ENCODE data around the gene IRF2. TPM values are rescaled to one million over a fixed set of nuclear protein-coding genes. Genes with fewer than 3 reads are reported as not detected.
"Not testable (repeated sequence)": the region's sequence is repeated elsewhere in the genome, so short reads cannot be mapped to it uniquely, and the experiment has no call there.

The IRF2 gene
- total RNA-seq, 1 donor = 43.8 TPM

- H3K9me3 ChIP-seq (ENCODE audit: low read depth, low read length) = no peaks in the 10 kb centered on the region
- no peak overlapping the region for H3K4me3 ChIP-seq (ENCODE audit: insufficient read depth, low read length)
- no peak overlapping the region for H3K4me2 ChIP-seq (ENCODE audit: insufficient read depth, low read length)
- H3K4me1 ChIP-seq (ENCODE audit: insufficient read depth, low read length) = peaks cover 13% of the 10 kb centered on the region
- no peak overlapping the region for H3K27ac ChIP-seq (ENCODE audit: low read depth, low read length)
- no peaks in the 10 kb centered on the region for H3K27me3 ChIP-seq (ENCODE audit: insufficient read depth, low read length)
- TF ChIP-seq CTCF (IDR thresholded peaks at IDR 0.05; ENCODE audit: extremely low read depth, low read depth, low read length) = no peak
- DNase-seq (ENCODE audit: insufficient read length, low spot score, missing footprints) = no peak
- H3K79me2 ChIP-seq (ENCODE audit: insufficient read depth, low read length) = no peaks in the 10 kb centered on the region
- H4K20me1 ChIP-seq (ENCODE audit: insufficient read depth, low read length) = no peaks in the 10 kb centered on the region
- H2AFZ ChIP-seq (ENCODE audit: low read length) = no peak overlapping the region
- no peaks in the 10 kb centered on the region for H3K36me3 ChIP-seq (ENCODE audit: insufficient read depth, low read length)
These were observed 132.0 kb downstream of the IRF2 start for GRCh38 chr4:184342167-184342856.

GRCh38 chr4:184339398-184340193 lies 134.8 kb downstream of the IRF2 start:
- not testable (repeated sequence) for H3K27me3 ChIP-seq (ENCODE audit: insufficient read depth, low read length); H3K9me3 ChIP-seq (ENCODE audit: low read depth, low read length); H3K36me3 ChIP-seq (ENCODE audit: insufficient read depth, low read length); H3K27ac ChIP-seq (ENCODE audit: low read depth, low read length); H3K4me3 ChIP-seq (ENCODE audit: insufficient read depth, low read length); H3K4me2 ChIP-seq (ENCODE audit: insufficient read depth, low read length); H2AFZ ChIP-seq (ENCODE audit: low read length); H4K20me1 ChIP-seq (ENCODE audit: insufficient read depth, low read length); DNase-seq (ENCODE audit: insufficient read length, low spot score, missing footprints); H3K79me2 ChIP-seq (ENCODE audit: insufficient read depth, low read length)
- H3K4me1 ChIP-seq (ENCODE audit: insufficient read depth, low read length) = peaks cover 13% of the 10 kb centered on the region

- Histone ChIP-seq H3K79me2 (ENCODE audit: insufficient read depth, low read length) (no peaks in the 10 kb centered on the region), H3K4me2 (ENCODE audit: insufficient read depth, low read length) (no peak overlapping the region), H3K27me3 (ENCODE audit: insufficient read depth, low read length) (no peaks in the 10 kb centered on the region), H3K27ac (ENCODE audit: low read depth, low read length) (no peak overlapping the region), H2AFZ (ENCODE audit: low read length) (no peak overlapping the region), H4K20me1 (ENCODE audit: insufficient read depth, low read length) (no peaks in the 10 kb centered on the region), H3K9me3 (ENCODE audit: low read depth, low read length) (no peaks in the 10 kb centered on the region), H3K4me3 (ENCODE audit: insufficient read depth, low read length) (no peak overlapping the region), H3K4me1 (ENCODE audit: insufficient read depth, low read length) (peaks cover 9% of the 10 kb centered on the region), H3K36me3 (ENCODE audit: insufficient read depth, low read length) (no peaks in the 10 kb centered on the region)
- no peak for DNase-seq (ENCODE audit: insufficient read length, low spot score, missing footprints)
- TF ChIP-seq CTCF (IDR thresholded peaks at IDR 0.05; ENCODE audit: extremely low read depth, low read depth, low read length) = no peak
These were observed 136.4 kb downstream of the IRF2 start for GRCh38 chr4:184337907-184338306.

Small RNAs within 50 kb of the gene (small RNA-seq; reads per million reads assigned to genes)
- not detected for gene RF00152

Other genes with a start within 250 kb of the IRF2 start
- gene CASP3, start 174.9 kb upstream of the IRF2 start, total RNA-seq = 56.0 and 59.4 TPM in 2 replicates
- 15.6 and 16.6 TPM in 2 replicates for gene PRIMPOL, start 175.2 kb upstream of the IRF2 start, total RNA-seq